HUDEP-2 (cell line): ENCODE results near the gene USP31.

Experiments used
- DNase-seq, 76 experiments: peaks; one replicate each; lab custom pipeline; 2025; ENCODE audit not compliant: unreplicated experiment in 76 of 76; lab: John Stamatoyannopoulos, UW

USP31 gene

GRCh38 chr16:23025692-23026307 is 123.5 kb downstream of the USP31 start:
- no peak for DNase-seq

GRCh38 chr16:23024044-23024443 is 125.2 kb downstream of the USP31 start:
- DNase-seq, result no peak

GRCh38 chr16:23020084-23020483 is 129.2 kb downstream of the USP31 start:
- DNase-seq, result no peak

- DNase-seq, result no peak
Measured at GRCh38 chr16:23016368-23016767, 132.9 kb downstream of the USP31 start.

- DNase-seq, result no peak
Measured at GRCh38 chr16:23015580-23015979, 133.7 kb downstream of the USP31 start.

GRCh38 chr16:23014592-23014991 is 134.7 kb downstream of the USP31 start:
- no peak for DNase-seq
